ENCODE measurements around the gene EFCAB13. TPM values are rescaled to one million over a fixed set of nuclear protein-coding genes. Genes with fewer than 3 reads are reported as not detected.
"Not testable (repeated sequence)": the region's sequence is repeated elsewhere in the genome, so short reads cannot be mapped to it uniquely, and the experiment has no call there.

Gene EFCAB13
- total RNA-seq, 2 donors from 2014 or later: 8.1 to 16.7 TPM

DNA sequence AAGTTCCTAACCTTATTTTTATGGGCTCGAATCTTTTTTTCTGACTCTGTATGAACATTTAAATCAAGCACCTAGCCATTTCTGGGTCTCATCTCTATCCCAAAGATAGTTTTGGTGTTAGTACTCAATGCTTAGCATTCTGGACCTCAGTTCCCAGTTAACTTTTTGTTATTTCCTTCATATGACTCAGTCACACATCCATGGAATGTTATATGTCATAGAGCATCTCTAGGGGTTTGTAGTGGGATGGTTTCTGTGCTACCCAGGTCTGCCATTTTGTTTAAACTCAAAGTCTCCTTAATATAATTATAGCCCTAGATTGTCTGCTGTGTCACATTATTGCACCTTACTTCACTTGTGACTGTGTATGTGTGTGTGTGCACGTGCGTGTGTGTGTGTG, 90.1 kb downstream of the EFCAB13 start:
- ATAC-seq (ENCODE audit: insufficient number of reproducible peaks, low FRiP score, low read depth) (no peak), DNase-seq (ENCODE audit: low spot score) (no peak)
- no peaks in the 10 kb centered on the region for H3K4me1 ChIP-seq (ENCODE audit: control insufficient read depth in 1 of 2, low read depth in 2 of 2)
- no peak overlapping the region for H3K4me3 ChIP-seq
- no peaks in the 10 kb centered on the region for H3K9me3 ChIP-seq
- H3K36me3 ChIP-seq: peaks cover 3% of the 10 kb centered on the region
- H3K27me3 ChIP-seq (replicated peaks; ENCODE audit: insufficient read depth): no peaks in the 10 kb centered on the region
- TF ChIP-seq, protein P1, sequence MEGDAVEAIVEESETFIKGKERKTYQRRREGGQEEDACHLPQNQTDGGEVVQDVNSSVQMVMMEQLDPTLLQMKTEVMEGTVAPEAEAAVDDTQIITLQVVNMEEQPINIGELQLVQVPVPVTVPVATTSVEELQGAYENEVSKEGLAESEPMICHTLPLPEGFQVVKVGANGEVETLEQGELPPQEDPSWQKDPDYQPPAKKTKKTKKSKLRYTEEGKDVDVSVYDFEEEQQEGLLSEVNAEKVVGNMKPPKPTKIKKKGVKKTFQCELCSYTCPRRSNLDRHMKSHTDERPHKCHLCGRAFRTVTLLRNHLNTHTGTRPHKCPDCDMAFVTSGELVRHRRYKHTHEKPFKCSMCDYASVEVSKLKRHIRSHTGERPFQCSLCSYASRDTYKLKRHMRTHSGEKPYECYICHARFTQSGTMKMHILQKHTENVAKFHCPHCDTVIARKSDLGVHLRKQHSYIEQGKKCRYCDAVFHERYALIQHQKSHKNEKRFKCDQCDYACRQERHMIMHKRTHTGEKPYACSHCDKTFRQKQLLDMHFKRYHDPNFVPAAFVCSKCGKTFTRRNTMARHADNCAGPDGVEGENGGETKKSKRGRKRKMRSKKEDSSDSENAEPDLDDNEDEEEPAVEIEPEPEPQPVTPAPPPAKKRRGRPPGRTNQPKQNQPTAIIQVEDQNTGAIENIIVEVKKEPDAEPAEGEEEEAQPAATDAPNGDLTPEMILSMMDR (IDR thresholded peaks at IDR 0.05): no peak
- H3K27ac ChIP-seq: no peak overlapping the region

DNA sequence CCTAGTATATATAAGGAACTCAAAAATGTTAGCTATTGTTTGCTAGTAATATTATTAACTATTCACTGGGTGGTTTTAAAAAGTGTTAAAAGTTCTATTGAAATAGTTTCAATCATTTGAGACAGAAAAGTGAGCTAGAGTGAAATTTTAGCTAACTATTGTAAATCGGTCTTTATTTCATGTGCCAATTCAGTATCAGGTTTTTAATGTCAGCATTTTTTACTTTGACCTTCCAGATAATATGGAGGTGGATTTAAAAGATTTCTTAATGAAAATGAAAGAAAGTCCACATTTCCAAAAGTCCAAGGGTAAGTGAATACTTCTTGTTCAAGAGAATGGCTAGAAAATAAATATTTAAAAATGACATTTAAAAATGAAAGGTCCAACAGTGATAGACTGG, 90.9 kb downstream of the EFCAB13 start:
- no peak overlapping the region for H3K4me3 ChIP-seq
- no peaks in the 10 kb centered on the region for H3K27me3 ChIP-seq (replicated peaks; ENCODE audit: insufficient read depth)
- H3K9me3 ChIP-seq: no peaks in the 10 kb centered on the region
- ATAC-seq (ENCODE audit: insufficient number of reproducible peaks, low FRiP score, low read depth) (no peak), DNase-seq (ENCODE audit: low spot score) (no peak)
- H3K36me3 ChIP-seq: peaks cover 3% of the 10 kb centered on the region
- TF ChIP-seq, protein P1 (IDR thresholded peaks at IDR 0.05): no peak
- H3K27ac ChIP-seq: no peak overlapping the region
- H3K4me1 ChIP-seq (ENCODE audit: control insufficient read depth in 1 of 2, low read depth in 2 of 2): no peaks in the 10 kb centered on the region

DNA sequence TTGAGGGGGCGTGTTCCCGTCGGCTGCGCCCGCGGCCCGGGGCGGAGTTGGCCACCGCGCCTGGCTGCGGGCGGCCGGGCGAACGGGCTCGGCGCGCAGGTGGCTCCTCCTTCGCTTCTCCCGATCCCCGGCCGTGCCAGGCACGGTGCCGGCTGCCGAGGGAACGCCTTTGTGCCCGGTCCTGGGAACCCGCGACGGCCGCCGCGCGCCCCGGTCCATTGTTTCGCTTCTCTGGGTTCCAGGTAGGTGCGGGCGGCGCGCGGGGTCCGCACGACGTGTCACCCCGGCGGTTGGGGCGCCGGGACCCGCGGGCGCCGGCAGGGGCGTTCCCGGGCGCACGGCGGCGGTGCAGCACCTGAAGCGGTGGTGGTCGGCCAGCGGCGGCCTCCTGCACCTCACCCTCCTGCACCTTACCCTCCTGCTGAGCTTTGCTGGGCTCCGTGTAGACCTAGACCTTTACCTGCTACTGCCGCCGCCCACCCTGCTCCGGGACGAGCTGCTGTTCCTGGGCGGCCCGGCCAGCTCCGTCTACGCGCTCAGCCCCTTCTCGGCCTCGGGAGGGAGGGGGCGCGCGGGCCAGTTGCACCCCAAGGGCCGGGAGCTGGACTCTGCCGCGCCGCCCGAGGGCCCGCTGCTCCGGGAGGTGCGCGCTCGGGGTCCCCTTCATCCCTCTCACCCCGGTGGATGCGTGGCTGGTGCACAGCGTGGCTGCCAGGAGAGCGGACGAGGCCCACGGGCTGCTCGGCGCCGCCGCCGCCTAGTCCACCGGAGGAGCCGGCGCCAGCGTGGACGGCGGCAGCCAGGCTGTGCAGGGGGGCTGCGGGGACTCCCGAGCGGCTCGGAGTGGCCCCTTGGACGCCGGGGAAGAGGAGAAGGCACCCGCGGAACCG, 99.9 kb downstream of the EFCAB13 start:
- ATAC-seq (ENCODE audit: insufficient number of reproducible peaks, low FRiP score, low read depth) (no peak), DNase-seq (ENCODE audit: low spot score) (no peak)
- Histone ChIP-seq H3K27me3 (replicated peaks; ENCODE audit: insufficient read depth) (no peaks in the 10 kb centered on the region), H3K36me3 (no peaks in the 10 kb centered on the region), H3K9me3 (no peaks in the 10 kb centered on the region), H3K4me1 (ENCODE audit: control insufficient read depth in 1 of 2, low read depth in 2 of 2) (peaks cover 0 to 15% of the 10 kb centered on the region in 2 donors), H3K27ac (no peak overlapping the region), H3K4me3 (peak overlapping the region; percentile 78)
- TF ChIP-seq, protein P1 (IDR thresholded peaks at IDR 0.05): no peak

DNA sequence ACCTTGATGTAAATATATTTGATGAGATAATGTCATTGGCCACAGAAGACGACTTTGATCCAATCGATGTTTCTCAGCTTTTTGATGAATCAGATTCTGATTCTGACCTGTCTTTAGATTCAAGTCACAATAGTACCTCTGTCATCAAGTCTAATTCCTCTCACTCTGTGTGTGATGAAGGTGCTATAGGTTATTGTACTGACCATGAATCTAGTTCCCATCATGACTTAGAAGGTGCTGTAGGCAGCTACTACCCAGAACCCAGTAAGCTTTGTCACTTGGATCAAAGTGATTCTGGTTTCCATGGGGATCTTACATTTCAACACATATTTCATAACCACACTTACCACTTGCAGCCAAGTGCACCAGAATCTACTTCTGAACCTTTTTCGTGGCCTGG, 101.5 kb downstream of the EFCAB13 start:
- H3K27ac ChIP-seq; H3K27me3 ChIP-seq (replicated peaks; ENCODE audit: insufficient read depth); H3K9me3 ChIP-seq; ATAC-seq (ENCODE audit: insufficient number of reproducible peaks, low FRiP score, low read depth); H3K4me3 ChIP-seq; H3K36me3 ChIP-seq; DNase-seq (ENCODE audit: low spot score): not testable (repeated sequence)
- H3K4me1 ChIP-seq (ENCODE audit: control insufficient read depth in 1 of 2, low read depth in 2 of 2): peaks cover 0 to 15% of the 10 kb centered on the region in 2 donors

DNA sequence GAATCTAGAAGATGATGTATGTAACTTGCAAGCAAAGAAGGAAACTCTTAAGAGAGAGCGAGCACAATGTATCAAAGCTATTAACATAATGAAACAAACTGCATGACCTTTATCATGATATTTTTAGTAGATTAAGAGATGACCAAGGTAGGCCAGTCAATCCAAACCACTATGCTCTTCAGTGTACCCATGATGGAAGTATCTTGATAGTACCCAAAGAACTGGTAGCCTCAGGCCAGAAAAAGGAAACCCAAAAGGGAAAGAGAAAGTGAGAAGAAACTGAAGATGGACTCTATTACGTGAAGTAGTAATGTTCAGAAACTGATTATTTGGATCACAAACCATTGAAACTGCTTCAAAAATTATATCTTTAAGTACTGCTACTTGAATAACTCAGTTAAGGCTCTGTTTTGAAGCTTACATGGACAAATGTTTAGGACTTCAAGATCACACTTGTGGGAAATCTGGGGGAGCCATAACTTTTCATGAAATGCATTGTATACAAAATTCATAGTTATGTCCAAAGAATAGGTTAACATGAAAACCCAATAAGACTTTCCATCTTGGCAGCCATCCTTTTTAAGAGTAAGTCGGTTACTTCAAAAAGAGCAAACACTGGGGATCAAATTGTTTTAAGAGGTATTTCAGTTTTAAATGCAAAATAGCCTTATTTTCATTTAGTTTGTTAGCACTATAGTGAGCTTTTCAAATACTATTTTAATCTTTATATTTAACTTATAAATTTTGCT, 102.3 kb downstream of the EFCAB13 start:
- not testable (repeated sequence) for ATAC-seq (ENCODE audit: insufficient number of reproducible peaks, low FRiP score, low read depth); H3K36me3 ChIP-seq; H3K9me3 ChIP-seq; H3K27ac ChIP-seq; H3K4me3 ChIP-seq; DNase-seq (ENCODE audit: low spot score); H3K27me3 ChIP-seq (replicated peaks; ENCODE audit: insufficient read depth)
- H3K4me1 ChIP-seq (ENCODE audit: control insufficient read depth in 1 of 2, low read depth in 2 of 2): peaks cover 0 to 15% of the 10 kb centered on the region in 2 donors

DNA sequence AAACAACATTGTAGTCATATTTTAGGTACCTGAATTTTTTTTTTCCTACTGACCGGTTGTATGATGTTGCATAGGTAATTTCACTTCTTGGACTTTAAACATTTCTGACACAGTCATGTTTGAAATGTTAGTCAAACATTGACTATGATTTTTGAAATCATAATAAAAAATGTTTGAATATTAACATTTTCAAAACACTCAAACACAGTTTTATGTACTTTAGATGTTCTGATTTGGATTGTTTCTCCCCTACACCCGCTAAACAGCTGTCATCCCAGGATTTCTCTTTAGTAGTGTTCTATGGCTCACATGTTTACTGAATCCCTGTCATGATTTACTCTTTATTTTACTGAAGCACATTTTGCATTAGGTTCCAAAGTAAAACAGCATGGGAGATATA, 104.2 kb downstream of the EFCAB13 start:
- Histone ChIP-seq H3K27ac (no peak overlapping the region), H3K9me3 (no peaks in the 10 kb centered on the region), H3K36me3 (no peaks in the 10 kb centered on the region), H3K4me3 (no peak overlapping the region), H3K27me3 (replicated peaks; ENCODE audit: insufficient read depth) (no peaks in the 10 kb centered on the region), H3K4me1 (ENCODE audit: control insufficient read depth in 1 of 2, low read depth in 2 of 2) (peaks cover 0 to 13% of the 10 kb centered on the region in 2 donors)
- DNase-seq (ENCODE audit: low spot score) (no peak), ATAC-seq (ENCODE audit: insufficient number of reproducible peaks, low FRiP score, low read depth) (no peak)
- TF ChIP-seq, protein P1 (IDR thresholded peaks at IDR 0.05): no peak

DNA sequence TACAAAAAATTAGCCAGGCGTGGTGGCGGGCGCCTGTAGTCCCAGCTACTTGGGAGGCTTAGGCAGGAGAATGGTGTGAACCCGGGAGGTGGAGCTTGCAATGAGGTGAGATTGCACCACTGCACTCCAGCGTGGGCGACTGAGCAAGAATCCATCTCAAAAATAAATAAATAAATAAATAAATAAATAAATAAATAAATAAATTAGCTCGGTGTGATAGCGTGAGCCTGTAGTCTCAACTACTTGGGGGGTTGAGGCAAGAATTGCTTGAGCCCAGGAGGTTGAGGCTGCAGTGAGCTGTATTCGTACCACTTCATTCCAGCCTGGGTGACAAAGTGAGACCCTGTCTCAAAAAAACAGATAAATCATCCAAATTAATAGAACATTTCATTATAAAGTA, 108.5 kb downstream of the EFCAB13 start:
- not testable (repeated sequence) for ATAC-seq (ENCODE audit: insufficient number of reproducible peaks, low FRiP score, low read depth)

More for the DNA sequence above, 108.5 kb downstream of the EFCAB13 start:
- not testable (repeated sequence) for H3K27ac ChIP-seq; H3K9me3 ChIP-seq; H3K36me3 ChIP-seq; H3K4me3 ChIP-seq; DNase-seq (ENCODE audit: low spot score); H3K4me1 ChIP-seq (ENCODE audit: control insufficient read depth in 1 of 2, low read depth in 2 of 2); H3K27me3 ChIP-seq (replicated peaks; ENCODE audit: insufficient read depth)
